Activated CD4-positive, CD25-positive, alpha-beta regulatory T cell (primary cell): ENCODE data around the gene PADI2.

Source experiments
- DNase-seq, 4 experiments: peaks; one replicate each; lab custom pipeline; 2025; lab: John Stamatoyannopoulos, UW

PADI2 gene

DNA sequence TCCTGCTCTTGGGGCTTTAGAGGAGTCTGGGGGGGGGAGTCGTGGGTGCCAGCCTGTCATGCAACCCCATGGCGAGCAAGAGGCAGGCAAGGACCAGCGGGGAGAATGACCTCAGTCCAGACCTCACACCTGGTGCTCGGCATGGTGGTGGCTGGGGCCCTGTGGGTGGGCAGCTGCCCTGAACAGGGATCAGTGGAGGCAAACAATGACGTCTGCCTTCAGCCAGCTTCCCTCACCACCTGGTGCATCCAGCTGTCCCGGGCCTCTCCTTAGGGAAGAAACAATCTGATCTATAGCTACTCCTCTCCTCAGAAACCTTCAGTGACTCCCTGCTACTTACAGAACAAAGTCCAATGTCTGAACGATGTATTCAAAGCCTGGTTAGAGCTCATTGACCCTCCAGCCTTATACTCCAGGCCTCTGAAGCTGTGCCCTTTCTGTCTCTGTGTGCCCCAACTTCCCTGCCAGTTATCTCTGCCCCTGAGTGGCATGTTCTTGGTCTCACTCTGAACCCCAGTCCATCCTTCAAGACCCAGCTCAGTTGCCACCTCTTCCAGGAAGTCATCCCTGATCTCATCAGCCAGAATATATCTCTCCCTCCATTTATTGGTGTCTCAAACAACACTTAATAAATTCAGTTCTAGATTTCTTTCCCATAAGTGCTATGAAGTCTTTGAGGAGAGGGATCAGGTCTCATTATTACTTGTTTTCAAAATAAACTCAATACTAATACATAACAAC is 6.6 kb downstream of the PADI2 start:
- no peak for DNase-seq

DNA sequence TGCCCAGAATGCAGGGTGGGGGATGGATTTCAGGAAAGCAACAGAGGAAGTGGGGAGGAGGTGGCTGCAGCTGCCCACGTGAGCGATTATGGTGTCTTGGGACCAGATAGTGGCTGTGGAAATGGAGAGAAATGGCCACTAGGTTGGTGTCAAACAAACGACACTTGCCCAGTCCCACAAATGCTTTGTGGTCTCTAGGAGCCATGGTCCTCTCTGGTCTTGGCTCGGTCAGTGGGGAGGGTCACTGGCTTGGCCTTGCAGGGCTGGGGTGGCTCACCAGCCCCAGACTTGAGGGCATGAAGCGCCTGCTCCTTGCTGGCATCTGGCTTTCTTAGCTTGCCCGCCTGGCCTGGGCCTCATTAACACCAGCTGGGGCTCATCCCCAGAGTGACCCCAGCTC is 7.2 kb downstream of the PADI2 start:
- DNase-seq: no peak

DNA sequence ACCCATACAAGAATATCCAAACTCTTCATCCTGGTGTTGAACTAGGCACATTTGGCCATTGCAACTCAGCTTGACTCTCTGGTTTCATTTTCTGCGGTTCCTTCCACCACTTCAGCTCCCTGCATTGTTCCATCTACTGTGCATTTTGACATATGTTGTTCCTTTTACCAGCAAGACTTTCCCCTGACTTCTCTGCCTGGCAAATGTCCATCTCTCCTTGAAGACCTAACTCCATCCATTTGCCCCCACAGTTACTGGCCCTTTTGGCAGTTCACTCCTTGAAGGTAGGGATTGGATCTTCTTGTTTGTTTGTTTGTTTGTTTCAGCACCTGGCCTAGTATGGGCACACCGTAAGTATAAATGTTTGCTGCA is 8.7 kb downstream of the PADI2 start:
- no peak for DNase-seq

DNA sequence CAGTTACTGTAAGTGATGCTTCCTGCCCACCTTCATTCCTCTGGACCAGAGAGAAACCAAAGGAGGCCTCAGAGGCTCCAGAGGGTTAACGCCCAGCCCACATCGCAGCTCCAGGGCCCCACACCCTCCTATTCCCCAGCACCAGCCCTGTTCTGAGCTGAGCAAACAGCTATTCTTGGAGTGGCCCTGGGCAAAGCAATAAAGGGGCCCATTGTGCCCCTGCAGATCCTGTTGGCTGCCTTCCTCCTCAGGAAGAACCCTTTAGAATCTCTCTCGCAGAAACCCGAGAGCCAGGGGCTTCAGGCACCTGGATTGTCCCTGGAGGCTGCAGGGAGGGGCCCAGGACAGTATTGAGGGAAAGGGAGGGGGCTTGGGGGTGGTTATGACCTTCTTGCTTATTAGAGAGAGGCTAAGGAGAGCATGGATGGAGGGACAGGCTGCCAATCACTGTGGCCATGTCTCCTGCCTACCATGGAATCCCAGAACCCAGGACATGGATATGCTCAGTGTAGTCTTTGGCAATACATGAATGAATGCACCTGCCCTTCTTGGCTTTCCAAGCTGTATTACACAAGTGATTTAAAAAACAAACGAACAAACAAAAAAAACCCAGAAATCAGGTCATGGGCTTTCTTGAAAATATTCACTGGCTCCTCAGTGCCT is 9.2 kb downstream of the PADI2 start:
- no peak for DNase-seq

DNA sequence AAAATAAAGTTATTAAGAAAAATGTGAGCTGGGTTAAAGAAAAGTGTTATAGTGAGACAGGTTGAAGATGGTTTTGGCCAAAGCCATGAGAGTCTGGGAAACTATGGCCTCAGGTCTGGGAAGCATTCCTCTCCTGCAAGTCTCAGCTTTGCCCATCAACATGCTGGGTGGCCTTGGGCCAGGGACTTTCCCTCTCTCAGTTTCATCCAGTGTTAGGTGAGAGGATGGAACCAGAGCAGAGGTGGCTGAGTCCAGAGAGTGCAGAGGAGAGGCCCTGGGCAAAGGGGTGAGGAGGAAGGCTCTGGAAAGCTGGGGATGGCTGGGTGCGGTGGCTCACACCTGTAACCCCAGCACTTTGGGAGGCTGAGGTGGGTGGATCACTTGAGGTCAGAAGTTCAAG is 10.5 kb downstream of the PADI2 start:
- DNase-seq: no peak

DNA sequence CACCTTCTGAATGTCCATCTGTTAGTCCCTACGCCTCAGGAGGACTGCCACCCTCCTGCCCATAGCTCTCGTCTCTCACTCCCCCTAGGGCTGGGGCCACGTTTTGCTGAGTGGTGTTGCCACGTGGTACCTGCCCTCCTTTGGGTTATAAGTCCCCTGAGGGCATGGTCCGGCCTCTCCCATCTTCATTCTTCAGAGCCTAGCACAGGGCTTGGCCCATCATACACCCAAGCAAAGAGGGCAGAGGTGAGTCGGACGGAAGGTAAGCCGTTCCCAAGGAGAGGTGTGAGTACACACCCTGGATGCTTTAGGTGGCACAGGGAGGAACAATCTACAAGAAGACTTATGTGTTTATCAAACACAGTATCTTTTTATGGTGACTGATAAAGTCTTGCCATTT is 10.9 kb downstream of the PADI2 start:
- no peak for DNase-seq

DNA sequence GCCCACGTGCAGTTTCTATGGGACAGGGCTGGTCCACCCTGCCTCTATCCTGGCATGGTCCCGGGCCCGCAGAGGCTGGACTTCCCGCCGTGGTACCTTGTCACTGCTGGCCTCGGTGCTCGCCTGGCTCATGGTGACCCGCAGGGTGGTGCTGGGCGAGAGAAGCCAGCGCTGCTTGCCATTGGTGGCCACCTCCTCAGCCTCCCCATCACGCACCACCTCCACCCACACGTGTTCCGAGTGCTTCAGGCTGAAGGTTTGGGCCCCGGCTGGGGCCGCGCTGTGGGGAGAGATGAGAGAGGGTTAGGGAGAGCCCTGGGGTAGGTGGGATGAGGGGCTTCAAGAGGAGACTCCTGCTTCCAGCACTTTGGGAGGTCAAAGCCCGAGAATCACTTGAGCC is 14.5 kb downstream of the PADI2 start:
- DNase-seq: no peak

DNA sequence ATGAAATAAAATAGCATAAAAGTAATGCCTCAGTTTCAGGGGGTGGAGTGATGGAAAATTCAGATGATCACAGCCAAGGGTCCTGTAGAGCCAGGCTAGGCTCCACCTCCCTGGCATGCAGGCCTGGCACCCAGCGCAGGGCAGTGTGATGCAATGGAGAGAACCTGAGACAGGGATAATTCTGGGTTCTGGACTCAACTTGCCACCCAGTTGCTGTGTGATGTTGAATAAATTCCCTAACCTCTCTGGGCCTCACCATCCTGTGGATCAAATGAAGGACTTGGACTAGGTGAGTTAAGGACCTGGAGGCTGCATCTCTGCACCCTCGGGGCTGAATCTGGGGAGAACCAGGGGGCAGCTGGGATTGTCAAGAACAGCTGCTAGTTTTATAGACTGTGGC is 17.0 kb downstream of the PADI2 start:
- no peak for DNase-seq

DNA sequence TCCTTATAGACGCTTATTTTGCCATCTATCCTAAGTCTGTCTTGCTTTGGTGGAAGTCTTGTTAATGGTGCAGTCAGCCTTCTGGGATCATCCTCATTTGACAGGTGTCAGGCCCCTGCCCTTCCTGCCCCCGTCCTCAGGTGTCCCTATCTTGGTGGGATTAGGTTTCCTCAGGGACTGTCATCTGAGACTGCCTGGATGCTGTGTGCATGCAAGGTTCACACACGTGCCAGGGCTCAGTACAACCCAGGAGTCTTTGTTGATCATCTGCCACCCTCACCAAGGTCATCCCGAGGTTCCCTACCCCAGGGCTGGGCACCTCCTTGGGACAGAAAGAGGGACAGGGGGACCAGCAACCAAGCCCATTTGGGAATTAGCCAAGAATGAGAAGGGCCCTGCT is 18.0 kb downstream of the PADI2 start:
- DNase-seq: no peak

DNA sequence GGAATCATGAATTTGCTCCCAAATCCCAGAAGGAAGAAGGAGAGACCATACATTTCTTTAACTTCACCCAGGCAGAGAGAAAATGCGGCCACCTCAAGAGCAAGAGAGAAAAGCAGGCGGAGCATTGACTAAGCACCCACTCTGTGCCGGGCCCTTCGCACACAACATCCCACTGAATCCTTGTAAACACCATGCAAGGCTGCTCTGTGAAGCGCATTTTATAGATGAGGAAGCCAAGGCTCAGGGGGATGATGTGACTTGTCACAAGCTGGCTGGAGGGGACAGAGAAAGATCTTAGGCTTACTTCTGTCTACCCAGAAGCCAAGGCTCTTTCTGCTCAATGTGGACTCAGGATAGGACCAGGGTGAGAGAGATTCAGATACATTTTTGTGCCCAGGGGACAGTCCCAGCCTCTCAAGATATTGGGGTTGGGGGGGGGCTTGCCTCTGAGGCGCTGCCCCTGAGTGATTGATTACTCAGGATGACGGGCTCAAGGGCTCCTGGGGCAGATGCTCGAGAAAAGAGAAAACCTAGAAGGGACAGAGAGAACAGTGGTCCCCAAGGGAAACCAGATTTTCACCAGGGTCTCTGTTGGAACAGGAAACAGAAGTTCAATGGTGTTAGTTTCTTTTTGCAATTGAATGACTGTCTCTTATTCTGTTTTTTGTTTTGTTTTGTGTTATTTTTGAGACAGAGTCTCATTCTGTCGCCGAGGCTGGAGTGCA is 19.5 kb downstream of the PADI2 start:
- no peak for DNase-seq

DNA sequence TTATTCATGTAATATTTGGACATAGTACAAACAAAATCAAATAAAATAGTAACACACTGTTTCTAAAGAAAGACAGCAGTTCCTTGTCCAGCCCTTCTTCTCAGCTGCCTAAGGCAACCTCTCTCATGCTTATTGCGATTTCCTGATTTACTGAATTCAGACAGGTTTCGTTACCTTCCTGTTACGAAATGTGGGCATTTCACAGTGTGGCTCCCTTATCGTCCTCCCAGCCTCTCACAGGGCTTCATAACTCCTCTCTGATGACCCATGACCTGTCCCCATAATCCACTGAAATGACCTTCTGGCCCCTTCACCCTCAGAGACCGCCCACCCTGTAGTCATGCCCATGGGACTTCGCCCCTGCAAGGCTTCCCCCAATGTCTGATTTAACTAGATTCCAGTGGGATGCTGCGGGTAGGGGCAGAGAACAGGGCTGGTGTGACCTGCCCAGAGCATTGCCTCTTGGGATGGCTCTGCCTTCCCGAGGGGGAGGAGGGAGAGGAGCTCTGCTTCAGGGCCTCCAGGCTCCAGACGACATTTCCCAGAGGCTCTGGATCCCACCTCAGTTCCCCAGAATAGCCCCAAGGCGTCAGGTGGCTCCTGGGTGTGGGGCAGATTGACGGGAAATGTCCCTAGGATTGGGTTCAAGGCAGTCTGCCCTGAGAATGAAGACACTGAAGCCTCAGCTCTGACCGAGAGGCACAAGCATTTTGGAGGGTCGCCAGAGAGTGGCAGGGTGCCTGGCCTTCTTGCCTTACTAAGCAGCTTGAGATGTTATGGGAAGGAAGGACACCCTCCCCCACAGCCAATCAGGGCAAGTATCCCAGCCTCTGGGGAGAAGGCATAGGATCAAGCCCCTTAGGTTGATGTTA is 20.6 kb downstream of the PADI2 start:
- DNase-seq: no peak

DNA sequence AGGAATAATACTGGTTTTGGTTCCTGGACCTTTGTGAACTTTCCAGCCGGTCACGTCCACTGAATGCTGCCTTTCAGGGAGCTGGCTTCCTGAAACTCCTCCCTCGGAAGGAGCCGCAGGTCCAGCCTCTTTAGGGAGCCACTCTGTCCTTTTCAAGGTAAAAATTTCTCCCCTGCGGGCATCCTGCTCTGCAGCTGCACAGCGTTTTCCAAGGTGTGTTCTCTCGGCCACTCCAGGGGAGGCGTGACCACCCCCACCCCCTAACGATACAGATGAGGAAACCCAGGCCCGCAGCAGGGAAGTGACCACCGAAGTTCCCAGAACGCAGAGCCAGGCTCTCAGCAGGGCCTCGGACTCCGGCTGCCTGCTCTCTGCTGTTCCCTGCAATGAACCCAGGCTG is 21.5 kb downstream of the PADI2 start:
- DNase-seq: no peak

DNA sequence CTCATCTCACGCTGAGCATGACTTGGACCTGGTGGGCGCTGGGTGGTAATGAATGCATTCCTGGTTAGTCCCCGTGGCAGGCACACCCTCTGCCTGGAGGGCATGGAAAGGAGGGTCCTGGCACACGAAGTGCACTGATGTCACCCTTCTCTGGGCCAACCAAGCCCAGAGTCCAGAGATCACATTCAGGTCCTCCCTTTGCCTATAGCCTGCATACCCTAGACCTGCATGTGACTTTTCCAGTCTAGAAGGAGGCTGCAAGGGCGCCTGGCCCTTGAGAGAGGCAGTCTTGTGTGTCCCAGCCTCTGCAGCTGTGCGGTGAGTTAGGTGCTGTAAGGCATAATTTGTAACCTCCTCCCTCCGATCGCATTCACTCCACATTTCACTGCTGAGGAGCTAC is 22.1 kb downstream of the PADI2 start:
- DNase-seq: no peak

DNA sequence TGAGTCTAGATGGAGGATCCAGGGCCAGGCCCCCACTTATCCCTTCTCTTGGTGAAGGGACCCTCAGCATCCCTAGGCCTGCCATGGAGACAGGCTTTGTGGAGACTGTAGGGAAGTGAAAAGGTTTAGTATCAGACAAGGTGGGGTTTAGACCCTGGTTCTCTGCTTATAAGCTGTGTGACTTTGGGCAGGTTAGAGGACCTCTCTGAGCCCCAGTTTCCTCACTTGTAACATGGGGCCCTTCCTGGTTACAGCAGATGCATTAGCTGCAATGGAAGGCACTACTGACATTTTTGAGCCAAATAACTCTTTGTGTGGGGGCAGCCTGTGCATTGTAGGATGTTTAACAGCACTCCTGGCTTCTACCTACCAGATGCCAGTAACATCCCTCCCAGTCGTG is 22.7 kb downstream of the PADI2 start:
- no peak for DNase-seq

DNA sequence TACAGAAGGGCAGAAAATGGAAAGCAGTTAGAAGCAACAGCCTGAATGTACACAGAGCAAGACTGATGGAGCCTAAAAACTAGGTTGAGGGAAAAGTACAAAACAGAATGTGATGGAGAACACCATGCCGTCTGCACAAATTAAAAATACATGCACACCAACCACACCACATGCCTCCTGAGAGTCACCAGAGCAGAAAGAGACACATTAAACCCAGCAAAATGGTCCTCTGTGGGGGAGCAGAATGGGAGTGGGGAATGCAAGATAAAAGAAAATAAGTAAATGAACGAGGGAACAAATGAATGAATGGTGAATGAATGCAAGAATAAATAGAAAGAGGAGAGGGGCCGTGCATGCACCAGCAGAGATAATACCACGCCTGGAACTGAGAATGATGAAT is 24.1 kb downstream of the PADI2 start:
- no peak for DNase-seq

DNA sequence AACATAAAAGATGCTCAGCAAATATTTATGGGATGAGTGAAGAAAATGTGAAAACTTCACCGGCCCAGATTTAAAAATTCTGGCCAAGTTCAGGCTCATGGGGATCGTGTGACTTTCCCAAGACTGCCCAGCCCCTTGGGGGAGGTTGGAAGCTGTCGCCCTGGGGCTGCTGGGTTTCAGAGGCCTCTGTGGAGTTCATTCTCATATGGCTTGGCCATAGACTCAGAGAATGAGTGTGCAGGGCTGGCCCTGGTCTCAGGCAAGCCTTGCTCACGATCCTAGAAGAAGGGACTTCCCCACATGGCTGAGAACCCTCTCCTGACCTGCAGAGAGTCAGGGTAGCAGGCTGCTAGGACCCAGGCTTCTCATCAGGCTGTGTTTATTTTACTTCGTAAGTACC is 24.6 kb downstream of the PADI2 start:
- no peak for DNase-seq

DNA sequence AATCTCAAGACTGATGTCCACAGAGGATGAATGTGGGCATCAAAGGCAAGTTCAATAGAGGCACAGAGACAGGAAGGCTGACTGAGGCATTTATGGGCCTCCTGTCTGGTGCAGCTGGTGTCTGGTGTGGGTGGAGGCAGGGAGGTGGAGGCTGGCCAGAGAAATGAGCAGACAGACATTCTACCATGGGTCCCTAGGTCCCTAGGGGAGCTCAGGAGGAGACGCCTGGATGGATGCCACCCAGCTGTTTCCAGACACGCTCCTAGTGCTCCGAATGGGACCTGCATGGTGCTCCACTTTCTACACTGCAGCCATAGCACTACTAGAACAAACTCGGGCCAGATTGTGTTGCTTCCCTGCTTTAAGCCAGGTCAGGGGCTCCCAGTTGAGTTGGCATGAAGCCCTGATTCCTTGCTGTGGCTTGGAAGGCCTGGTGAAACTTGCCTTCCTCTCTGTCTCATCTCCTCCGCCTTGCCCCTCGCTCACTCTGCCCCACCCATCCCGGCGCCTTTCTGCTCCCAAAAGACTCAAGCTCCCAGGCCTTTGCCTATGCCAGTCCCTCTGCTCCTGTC is 25.3 kb downstream of the PADI2 start:
- no peak for DNase-seq

DNA sequence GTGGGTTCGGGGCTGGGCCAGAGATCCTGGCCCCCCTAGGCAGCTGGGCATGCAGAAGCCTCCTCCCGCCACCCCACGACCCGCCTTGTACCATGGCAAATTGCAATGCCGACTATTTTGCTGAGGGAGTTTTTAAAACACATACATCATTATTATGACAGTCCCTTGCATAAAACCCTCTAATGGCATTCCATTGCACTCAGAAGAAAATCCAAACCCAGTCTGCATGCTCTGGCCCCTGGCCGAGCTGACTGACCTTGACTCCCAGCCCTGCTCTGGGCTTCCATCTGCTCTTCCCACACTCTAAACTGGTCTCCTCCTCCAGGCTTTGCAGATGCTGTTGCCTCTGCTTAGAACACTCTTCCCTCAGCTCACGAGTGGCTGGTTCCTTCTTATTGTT is 28.0 kb downstream of the PADI2 start:
- DNase-seq: no peak

DNA sequence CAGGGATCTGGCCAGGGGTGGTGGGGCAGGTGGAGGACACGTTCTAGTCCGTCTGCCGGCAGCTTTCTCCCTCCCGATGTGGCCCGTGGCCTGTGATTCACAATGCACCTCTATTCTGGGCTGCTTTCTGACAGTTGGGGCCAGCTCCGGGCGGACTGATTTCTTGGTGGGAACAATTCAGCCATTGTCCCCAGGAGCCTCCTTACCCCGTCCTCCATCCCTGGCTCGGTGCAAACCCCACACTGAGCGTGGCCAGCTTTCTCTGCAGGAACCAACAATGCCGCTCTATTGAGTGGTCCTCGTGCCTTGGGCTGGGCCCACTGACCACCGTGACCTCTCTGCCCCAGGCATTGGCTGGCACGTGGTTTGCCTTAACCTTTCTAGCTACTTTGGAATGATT is 29.7 kb downstream of the PADI2 start:
- DNase-seq: no peak

DNA sequence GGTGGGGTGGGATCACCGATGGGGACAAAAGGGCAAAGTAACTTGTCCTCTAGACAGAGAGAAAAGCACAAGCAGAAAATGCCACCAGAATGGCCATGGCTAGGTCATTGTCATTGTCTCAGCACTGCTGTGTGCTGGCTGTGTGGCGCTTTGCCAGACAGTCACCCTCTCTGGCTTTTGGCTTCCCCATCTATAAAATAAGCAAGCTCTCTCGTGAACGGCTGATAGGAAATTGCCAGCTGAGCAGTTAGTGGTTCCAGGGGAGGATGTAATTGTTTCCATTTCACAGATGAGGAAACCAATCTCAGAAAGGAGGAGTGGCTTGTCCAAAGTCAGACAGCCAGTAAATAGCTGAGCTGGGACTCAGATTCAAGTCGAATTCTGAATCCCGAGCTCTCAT is 32.5 kb downstream of the PADI2 start:
- no peak for DNase-seq

DNA sequence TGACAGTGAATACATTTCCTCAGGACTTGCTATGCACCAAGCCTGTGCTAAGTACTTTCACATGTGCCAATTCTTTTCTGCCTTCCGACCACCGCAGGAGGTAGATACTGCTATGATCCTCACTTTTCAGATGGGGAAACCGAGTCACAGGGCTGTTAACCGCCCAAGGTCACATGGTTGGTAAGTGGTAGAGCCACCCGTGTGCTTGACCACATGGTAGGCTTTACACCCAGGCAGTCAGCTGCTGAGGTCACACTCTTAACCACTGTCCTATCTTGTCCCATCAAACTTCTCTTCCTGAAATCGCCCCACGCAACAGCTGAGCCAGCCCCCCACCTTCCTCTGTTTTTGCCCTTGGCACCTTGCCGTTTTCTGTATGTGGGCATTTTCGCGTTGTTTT is 34.5 kb downstream of the PADI2 start:
- no peak for DNase-seq

DNA sequence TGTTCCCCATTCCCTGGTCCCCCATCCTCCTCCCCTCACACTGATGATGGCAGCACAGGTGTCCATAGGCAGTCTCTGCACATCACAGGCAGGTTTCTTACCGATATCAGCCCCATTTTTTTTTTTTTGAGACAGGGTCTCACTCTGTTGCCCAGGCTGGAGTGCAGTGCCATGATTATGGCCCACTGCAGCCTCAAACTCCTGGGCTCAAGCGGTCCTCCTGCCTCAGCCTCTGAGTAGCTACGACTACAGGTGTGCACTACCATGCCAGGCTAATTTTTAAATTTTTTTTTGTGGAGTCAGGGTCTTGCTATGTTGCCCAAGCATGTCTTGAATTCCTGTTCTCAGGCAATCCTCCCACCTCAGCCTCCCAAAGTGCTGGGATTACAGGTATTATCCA is 36.5 kb downstream of the PADI2 start:
- no peak for DNase-seq
